Right kidney (tissue), 1 donor: ENCODE results near the gene MYH9.
A peak's percentile ranks its signal among the peaks of the same experiment; 100 is the strongest.

ENCODE experiments used
- DNase-seq: peaks from one replicate; pipeline ENCODE4 v3.0.0-alpha.2; 2016

Gene MYH9

GRCh38 chr22:36331306-36331911 is 56.4 kb downstream of the MYH9 start:
- no peak for DNase-seq

- DNase-seq: no peak
Measured at GRCh38 chr22:36330655-36331305, 57.0 kb downstream of the MYH9 start.

- no peak for DNase-seq
Measured at GRCh38 chr22:36330127-36330526, 57.6 kb downstream of the MYH9 start.

DNA sequence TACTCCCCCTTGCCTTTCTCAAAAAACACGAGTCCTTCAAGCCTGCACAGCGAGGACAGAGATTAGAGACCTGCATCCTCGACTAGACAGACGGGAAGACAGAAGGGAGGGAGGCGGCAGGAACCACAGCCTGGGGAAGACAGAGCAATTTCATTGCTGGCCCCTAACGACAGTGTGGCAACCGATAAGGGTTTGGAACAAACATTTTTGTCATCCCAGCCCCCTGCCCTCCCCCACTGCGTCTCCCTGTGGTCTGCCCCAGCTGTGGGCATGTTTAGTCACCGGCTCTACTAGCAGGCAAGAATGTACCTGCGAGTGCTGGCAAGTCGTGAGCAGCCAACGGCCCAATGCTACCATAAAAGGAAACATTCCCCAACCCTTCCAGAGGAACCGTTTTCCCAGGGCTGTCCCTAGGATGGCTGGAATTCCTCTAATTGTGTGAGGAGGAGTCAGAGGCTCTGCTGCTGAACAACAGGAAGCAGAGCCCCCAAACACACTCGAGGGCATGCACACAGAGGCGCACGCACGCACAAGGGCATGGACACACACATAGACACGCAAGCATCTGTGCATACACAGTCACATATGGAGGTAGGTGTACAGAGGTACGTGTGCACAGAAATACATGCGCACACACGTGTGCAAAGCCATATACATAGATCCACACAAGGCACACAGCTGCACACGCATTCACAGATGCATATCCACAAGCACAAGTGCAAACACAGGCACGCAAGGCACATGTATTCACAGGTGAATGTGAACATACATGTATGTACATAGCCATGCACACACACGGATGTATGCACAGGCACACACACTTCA is 58.3 kb downstream of the MYH9 start:
- DNase-seq: peak; percentile 73

- no peak for DNase-seq
Measured at GRCh38 chr22:36328635-36329253, 59.0 kb downstream of the MYH9 start.

GRCh38 chr22:36327922-36328551 is 59.7 kb downstream of the MYH9 start:
- no peak for DNase-seq

DNA sequence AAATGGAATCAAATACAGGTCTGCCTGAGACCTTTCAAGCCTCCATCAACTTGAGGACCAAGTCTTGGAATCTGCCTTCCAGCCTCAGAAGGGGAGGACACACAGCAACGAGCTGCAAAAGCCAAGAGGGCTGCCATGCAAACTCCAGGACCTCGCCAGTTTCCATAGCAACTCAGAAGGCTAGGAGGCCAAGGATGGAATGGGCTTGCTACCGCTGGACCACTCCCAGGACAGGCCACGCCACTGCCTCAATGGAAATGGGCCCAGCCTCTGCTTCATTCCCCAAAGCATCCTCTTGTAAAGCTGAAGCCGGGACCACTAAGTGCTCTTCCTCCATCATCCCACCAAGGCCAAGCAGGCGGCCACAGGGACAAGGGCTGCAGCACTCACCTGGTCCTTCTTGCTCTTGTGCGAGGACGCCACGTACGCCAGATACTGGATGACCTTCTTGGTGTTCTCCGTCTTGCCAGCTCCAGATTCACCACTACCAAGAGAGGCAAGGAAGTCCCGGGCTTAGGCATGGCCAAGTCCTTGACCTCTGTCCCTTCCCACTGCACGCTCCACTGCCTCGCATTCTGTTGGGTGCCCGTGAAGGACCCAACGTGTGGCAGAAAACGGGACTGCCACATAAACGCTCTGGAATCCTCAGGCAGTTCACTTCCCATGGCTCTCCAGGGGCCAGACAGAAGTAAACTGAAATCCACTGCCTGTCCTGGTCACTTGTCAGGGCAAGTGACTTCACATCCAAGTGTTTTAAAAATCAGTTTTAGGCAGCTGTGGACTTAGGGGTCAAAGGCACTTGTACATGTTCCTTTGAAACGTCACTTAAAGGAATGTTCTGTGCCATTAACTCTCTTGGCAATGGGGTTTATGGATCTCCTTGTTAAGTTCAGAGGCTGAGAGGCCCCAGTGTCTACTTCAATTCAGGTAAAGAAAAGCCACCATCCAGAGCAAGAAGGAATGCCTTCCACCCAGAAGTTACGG is 61.3 kb downstream of the MYH9 start:
- DNase-seq: no peak

DNA sequence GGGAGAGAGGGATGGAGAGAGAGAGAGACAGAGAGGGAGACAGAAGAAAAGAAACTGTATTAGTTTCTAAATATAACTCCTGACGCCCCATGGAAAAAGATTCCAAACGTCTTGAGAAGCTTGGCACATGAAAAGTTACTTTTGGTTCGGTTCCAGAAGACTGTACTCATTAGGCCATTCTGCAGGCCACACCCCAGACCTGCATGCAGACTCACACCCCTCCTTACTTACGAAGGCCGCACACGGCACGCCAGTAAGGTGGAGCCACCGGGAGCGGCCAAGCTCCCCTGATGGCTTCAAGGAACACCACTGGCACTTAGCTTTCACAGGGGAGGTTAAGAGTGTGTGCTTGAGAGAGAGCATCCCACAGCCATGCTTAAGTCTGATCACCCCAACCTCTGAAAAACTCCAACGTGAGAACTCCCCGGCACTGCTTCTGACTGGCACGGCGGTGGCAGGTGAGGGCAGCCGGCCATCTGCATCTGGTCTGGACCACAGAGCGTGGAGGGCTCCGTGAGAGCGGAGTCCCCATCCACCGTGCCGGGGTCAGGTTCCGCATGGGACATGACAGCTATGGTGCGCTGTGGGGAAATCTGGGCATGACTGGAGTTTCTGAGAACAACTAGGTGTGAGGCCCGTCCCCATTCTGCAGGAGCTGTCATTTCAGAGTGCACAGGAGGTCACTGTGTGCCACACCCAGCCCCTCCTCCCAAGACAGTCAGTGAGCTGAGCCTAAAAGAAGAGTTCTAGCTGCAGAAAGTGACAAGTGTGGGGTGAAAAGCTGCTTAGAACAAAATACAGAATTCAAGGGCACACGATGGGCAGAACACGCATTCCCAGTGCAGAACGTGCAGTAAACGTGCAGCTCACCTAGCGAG is 62.4 kb downstream of the MYH9 start:
- DNase-seq: no peak

DNA sequence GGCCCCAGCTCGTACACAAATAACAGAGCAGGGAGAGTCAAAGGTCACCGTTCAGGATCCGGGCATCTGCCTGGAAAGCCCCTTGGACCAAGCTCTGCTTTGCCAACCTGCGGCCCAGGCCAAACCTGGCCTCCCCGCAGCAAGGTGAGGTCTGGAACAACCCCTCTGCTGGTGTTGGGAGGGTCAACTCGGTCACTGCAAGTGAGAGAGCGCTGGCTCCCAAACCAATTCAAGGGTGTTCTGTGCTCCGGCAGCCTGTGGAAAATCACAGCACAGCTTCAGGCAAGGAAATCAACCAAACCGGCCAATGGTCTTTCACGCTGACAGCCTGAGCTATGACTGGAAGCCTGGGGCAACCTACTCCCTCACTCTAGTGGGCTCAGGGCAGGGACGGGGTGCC is 63.4 kb downstream of the MYH9 start:
- DNase-seq: no peak

DNA sequence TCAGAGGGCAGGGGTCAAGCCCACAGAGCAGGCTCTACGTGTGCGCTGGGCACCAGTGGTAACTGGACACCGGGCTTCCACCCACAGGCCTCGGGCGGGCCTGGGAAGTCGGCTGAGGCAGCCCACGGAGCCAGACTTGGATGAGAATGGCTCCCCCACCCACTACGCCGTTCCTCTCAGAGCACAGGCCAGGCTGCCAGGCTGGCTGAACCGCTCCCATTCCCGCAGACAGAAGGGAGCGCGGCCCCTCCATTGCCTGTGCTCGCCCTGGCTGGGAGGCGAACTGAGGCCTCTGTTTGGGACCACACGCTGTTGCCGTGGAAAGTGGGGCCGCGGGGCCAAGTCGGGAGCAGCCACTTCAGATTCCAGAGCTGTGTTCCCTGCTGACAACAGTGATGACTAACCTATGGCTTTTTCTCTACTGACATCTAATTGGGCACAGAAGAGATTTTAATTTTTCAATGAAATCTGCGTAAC is 63.9 kb downstream of the MYH9 start:
- no peak for DNase-seq

DNA sequence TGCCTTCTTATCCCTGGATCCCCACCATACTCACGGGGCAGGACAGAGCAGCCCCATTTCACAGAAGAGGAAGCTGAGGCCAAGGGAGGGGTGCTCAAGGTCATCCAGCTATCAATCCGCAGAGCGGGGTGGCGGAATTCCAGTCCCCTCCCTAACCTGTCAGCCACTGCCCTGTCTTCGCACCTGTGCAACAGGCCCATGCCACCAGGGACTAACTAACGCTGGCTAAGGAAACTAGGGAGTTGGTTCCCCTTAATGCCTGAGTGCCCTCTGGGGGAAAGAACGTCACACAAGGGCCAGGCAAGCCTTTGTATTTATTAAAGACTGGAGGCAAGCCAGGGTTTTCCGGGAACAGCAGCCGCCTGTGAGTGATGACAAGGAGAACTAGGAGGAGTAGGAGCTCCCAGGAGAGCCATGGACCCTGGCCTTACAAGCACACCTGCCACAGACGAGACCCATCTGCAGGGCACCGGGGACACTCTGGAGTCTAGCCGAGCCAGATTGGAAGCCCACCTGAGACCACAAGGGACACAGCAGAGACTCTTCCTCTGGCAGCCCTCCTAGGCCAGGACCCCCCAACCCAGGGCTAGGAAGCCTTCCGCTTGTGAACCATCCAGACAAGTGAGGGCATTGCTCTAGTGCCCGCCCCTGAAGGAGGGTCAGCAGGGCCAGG is 64.4 kb downstream of the MYH9 start:
- no peak for DNase-seq

DNA sequence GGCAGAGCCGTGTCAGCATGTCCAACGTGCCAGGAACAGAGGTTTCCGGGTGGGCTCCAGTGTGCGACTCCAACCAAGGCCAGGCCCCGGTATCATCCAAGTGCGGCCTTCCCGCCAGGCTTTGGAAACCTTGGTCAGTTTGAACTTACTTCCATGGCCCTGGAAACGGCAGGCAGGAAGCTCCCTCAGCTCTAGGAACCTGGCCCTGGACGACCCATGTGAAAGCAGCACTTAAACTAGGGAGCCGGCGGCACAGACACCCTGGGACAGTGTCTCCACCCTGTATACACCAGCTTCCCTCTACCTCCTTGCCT is 65.2 kb downstream of the MYH9 start:
- DNase-seq: no peak

GRCh38 chr22:36321797-36322601 is 65.8 kb downstream of the MYH9 start:
- DNase-seq: no peak

DNA sequence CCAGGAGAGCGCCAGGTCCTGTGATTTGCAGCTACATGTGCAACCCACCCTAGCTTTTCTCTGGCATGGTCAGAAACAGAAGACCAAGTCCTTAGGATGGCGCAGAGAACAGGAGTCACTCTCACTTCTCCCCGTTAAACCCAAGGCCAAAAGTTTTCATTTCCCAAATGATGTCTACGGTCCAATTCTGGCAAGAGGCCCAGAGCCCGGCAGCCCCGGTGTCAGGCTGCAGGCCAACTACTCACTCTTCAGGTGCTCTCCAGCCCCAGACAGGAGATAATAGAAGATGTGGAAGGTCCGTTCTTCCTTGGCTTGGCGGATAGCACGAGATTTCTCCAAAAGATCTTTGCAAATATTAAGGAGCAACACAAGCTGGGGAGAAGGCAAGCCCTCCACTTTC is 67.2 kb downstream of the MYH9 start:
- DNase-seq: no peak

DNA sequence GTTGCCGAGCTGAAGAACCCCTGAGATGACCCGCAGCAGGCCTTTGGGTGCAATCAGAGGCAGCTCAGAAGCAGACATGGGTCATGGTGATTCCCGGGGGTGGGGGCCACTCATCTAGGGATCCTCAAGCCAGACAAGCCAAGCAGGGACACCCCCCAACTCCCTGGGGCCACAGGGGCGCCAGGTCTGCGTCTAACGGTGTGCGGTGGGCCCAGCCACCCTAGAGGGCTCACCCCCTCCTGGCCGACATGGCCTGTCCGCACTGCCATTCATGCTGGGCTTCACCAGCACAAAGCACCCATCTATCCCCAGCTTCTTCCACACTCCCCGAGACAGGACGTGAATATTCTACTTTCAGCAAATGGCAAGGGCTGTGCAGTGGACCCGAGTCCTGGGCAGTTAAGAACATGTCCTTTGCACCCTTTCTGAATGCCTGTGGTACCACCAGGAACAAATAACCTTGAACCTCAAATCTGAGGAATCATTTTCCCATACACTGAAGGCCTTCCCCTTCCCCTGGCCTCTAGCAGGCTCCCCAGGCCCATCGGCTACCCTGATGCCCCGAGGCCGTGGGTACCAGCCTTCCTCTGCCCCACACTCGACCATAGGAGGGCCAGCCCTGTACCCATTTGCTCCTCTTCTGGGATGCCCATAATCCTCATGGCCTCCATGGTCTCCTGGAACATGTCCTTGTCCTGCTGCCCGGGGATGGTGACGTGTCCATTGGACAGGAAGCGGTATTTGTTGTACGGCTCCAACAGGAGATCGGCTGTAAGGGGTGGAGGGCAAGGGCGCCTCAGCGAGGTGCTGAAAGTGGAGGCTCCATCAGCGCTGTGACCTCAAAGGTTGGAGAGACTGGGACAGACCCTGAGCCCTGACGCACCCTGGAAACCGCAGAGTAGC is 67.9 kb downstream of the MYH9 start:
- no peak for DNase-seq

GRCh38 chr22:36318442-36318841 is 69.3 kb downstream of the MYH9 start:
- DNase-seq: no peak

- DNase-seq: no peak
Measured at GRCh38 chr22:36317658-36318271, 70.0 kb downstream of the MYH9 start.
